Osteocyte (in vitro differentiated cells): ENCODE results near the gene PCSK9. TPM values are rescaled to one million over a fixed set of nuclear protein-coding genes. Genes with fewer than 3 reads are reported as not detected.

Experiments used
- DNase-seq: peaks from one replicate; pipeline ENCODE4 v3.0.0; 2021; ENCODE audit warnings: mixed read lengths; ENCODE audit not compliant: unreplicated experiment; ENCODE audit errors: extremely low spot score
- H3K27ac Mint-ChIP-seq: one replicate; pipeline ENCODE4 v1.8.0; 2021; ENCODE audit warnings: mild to moderate bottlenecking, mixed read lengths; ENCODE audit not compliant: unreplicated experiment
- H3K27me3 Mint-ChIP-seq: one replicate; pipeline ENCODE4 v1.8.0; 2021; ENCODE audit warnings: mixed read lengths; ENCODE audit not compliant: unreplicated experiment
- H3K36me3 Mint-ChIP-seq: one replicate; pipeline ENCODE4 v1.8.0; 2021; ENCODE audit warnings: mixed read lengths; ENCODE audit not compliant: unreplicated experiment
- H3K4me1 Mint-ChIP-seq: one replicate; pipeline ENCODE4 v1.8.0; 2021; ENCODE audit warnings: mixed read lengths; ENCODE audit not compliant: unreplicated experiment
- H3K4me3 Mint-ChIP-seq: one replicate; pipeline ENCODE4 v1.8.0; 2021; ENCODE audit warnings: mild to moderate bottlenecking, moderate library complexity, mixed read lengths; ENCODE audit not compliant: unreplicated experiment
- H3K9me3 Mint-ChIP-seq: one replicate; pipeline ENCODE4 v1.8.0; 2021; ENCODE audit warnings: mixed read lengths; ENCODE audit not compliant: unreplicated experiment
- total RNA-seq: library from RNA; stranded (reverse); gene quantifications from 2 replicates; pipeline ENCODE4 v1.2.1, GENCODE V29; 2021
- TF ChIP-seq, protein P1 (sequence below): fragments of 200-600 bp; sonication (generic); IDR thresholded peaks from 2 replicates; pipeline ENCODE4 v1.5.0; 2021; ENCODE audit warnings: antibody characterized with exemption, mild to moderate bottlenecking, moderate library complexity

PCSK9 gene
- total RNA-seq, 1 donor from 2014 or later = 2.2 TPM

DNA sequence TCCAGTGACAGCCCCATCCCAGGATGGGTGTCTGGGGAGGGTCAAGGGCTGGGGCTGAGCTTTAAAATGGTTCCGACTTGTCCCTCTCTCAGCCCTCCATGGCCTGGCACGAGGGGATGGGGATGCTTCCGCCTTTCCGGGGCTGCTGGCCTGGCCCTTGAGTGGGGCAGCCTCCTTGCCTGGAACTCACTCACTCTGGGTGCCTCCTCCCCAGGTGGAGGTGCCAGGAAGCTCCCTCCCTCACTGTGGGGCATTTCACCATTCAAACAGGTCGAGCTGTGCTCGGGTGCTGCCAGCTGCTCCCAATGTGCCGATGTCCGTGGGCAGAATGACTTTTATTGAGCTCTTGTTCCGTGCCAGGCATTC lies 24.2 kb downstream of the PCSK9 start:
- Mint-ChIP-seq H3K27ac (no peak overlapping the region), H3K4me3 (no peak overlapping the region), H3K9me3 (no peaks in the 10 kb centered on the region), H3K27me3 (no peaks in the 10 kb centered on the region), H3K36me3 (peaks cover 20% of the 10 kb centered on the region), H3K4me1 (peaks cover 22% of the 10 kb centered on the region)
- TF ChIP-seq, protein P1, sequence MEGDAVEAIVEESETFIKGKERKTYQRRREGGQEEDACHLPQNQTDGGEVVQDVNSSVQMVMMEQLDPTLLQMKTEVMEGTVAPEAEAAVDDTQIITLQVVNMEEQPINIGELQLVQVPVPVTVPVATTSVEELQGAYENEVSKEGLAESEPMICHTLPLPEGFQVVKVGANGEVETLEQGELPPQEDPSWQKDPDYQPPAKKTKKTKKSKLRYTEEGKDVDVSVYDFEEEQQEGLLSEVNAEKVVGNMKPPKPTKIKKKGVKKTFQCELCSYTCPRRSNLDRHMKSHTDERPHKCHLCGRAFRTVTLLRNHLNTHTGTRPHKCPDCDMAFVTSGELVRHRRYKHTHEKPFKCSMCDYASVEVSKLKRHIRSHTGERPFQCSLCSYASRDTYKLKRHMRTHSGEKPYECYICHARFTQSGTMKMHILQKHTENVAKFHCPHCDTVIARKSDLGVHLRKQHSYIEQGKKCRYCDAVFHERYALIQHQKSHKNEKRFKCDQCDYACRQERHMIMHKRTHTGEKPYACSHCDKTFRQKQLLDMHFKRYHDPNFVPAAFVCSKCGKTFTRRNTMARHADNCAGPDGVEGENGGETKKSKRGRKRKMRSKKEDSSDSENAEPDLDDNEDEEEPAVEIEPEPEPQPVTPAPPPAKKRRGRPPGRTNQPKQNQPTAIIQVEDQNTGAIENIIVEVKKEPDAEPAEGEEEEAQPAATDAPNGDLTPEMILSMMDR = no peak
- DNase-seq = no peak

DNA sequence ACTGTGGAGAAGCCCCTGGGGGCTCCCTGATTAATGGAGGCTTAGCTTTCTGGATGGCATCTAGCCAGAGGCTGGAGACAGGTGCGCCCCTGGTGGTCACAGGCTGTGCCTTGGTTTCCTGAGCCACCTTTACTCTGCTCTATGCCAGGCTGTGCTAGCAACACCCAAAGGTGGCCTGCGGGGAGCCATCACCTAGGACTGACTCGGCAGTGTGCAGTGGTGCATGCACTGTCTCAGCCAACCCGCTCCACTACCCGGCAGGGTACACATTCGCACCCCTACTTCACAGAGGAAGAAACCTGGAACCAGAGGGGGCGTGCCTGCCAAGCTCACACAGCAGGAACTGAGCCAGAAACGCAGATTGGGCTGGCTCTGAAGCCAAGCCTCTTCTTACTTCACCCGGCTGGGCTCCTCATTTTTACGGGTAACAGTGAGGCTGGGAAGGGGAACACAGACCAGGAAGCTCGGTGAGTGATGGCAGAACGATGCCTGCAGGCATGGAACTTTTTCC lies 24.8 kb downstream of the PCSK9 start:
- peak; percentile 77 for DNase-seq

GRCh38 chr1:55064861-55065263 lies 25.5 kb downstream of the PCSK9 start:
- TF ChIP-seq, protein P1 = no peak
- H3K27ac Mint-ChIP-seq = peak overlapping the region; percentile 27
- DNase-seq = no peak
- no peak overlapping the region for H3K4me3 Mint-ChIP-seq
- peaks cover 31% of the 10 kb centered on the region for H3K36me3 Mint-ChIP-seq
- no peaks in the 10 kb centered on the region for H3K27me3 Mint-ChIP-seq
- peaks cover 22% of the 10 kb centered on the region for H3K4me1 Mint-ChIP-seq
- no peaks in the 10 kb centered on the region for H3K9me3 Mint-ChIP-seq

More for the DNA sequence above, 24.8 kb downstream of the PCSK9 start:
- Mint-ChIP-seq H3K9me3 (no peaks in the 10 kb centered on the region), H3K4me1 (peaks cover 22% of the 10 kb centered on the region), H3K27ac (no peak overlapping the region), H3K4me3 (no peak overlapping the region), H3K27me3 (no peaks in the 10 kb centered on the region), H3K36me3 (peaks cover 26% of the 10 kb centered on the region)
- TF ChIP-seq, protein P1 = no peak

DNA sequence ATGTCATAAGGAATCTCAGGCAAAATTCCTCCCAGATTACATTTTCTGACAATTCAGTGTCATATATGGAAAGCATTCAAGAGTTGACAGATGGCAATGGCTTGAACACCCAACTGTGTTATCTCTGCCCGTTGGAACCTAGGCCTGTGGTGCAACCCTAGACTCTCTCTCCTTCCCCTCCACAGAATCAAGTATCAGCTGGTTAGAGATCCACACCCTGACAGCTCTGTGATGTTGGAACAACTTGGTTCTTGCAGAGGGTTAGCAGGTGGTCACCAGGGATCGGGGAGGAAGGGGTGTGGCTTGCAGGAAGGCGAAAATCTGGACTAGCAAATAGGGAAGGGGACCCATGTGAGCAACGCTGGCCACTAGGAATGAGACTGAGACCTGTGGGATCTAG lies 26.3 kb downstream of the PCSK9 start:
- H3K4me1 Mint-ChIP-seq = peaks cover 18% of the 10 kb centered on the region
- no peak overlapping the region for H3K4me3 Mint-ChIP-seq
- no peak overlapping the region for H3K27ac Mint-ChIP-seq
- no peaks in the 10 kb centered on the region for H3K9me3 Mint-ChIP-seq
- no peaks in the 10 kb centered on the region for H3K27me3 Mint-ChIP-seq
- peaks cover 39% of the 10 kb centered on the region for H3K36me3 Mint-ChIP-seq
- no peak for DNase-seq
- TF ChIP-seq, protein P1 = no peak

- no peak overlapping the region for H3K4me3 Mint-ChIP-seq
These were observed 27.9 kb downstream of the PCSK9 start for GRCh38 chr1:55067022-55067778.

More at GRCh38 chr1:55067022-55067778, 27.9 kb downstream of the PCSK9 start:
- TF ChIP-seq, protein P1 = no peak
- peaks cover 51% of the 10 kb centered on the region for H3K36me3 Mint-ChIP-seq
- H3K9me3 Mint-ChIP-seq = no peaks in the 10 kb centered on the region
- H3K4me1 Mint-ChIP-seq = peaks cover 20% of the 10 kb centered on the region
- H3K27me3 Mint-ChIP-seq = no peaks in the 10 kb centered on the region
- DNase-seq = no peak
- no peak overlapping the region for H3K27ac Mint-ChIP-seq
